ENCODE measurements around the gene NLK.

- TF ChIP-seq, protein P1, sequence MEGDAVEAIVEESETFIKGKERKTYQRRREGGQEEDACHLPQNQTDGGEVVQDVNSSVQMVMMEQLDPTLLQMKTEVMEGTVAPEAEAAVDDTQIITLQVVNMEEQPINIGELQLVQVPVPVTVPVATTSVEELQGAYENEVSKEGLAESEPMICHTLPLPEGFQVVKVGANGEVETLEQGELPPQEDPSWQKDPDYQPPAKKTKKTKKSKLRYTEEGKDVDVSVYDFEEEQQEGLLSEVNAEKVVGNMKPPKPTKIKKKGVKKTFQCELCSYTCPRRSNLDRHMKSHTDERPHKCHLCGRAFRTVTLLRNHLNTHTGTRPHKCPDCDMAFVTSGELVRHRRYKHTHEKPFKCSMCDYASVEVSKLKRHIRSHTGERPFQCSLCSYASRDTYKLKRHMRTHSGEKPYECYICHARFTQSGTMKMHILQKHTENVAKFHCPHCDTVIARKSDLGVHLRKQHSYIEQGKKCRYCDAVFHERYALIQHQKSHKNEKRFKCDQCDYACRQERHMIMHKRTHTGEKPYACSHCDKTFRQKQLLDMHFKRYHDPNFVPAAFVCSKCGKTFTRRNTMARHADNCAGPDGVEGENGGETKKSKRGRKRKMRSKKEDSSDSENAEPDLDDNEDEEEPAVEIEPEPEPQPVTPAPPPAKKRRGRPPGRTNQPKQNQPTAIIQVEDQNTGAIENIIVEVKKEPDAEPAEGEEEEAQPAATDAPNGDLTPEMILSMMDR (conservative IDR thresholded peaks at IDR 0.05; ENCODE audit: low read length) = no peak
- no peak for TF ChIP-seq EZH2phosphoT487 (IDR thresholded peaks at IDR 0.05; ENCODE audit: borderline replicate concordance)
Measured at GRCh38 chr17:27993723-27994310, 48.7 kb upstream of the NLK start.

All from Loucy (cell line).